ENCODE results near the gene RAB27A. TPM values are rescaled to one million over a fixed set of nuclear protein-coding genes. Genes with fewer than 3 reads are reported as not detected.

RAB27A gene
- total RNA-seq, 4 donors from 2014 or later = 15.8 to 22.0 (median 19.8) TPM

DNA sequence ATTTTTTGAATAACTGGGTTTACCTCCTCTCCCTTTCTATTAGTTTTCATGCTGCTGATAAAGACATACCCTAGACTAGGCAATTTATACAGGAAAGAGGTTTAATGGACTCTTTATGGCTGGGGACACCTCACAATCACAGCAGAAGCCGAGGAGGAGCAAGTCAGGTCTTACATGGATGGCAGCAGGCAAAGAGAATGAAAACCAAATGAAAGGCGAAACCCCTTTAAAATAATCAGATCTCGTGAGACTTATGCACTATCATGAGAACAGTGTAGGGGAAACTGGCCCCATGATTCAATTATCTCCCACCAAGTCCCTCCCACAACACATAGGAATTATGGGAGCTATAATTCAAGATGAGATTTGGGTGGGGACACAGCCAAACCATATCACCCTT lies 90.9 kb downstream of the RAB27A start:
- no peaks in the 10 kb centered on the region for H3K27me3 ChIP-seq
- H3K4me1 ChIP-seq = peaks cover 10 to 32% (median 27%) of the 10 kb centered on the region in 4 donors
- WGBS = 85% methylated on average over 3 of the region's 3 CpGs
- H3K27ac ChIP-seq (replicated peaks in 1 of 4) = no peak overlapping the region
- H3K4me3 ChIP-seq = no peak overlapping the region
- intact Hi-C loops (cut with DNase I) = loop anchor here (10.0 kb wide), 1 partner anchor 206 kb away; the partner anchor contains the start of genes CCPG1 and PIERCE2
- H3K36me3 ChIP-seq = no peaks in the 10 kb centered on the region
- H3K9me3 ChIP-seq = no peaks in the 10 kb centered on the region
- no peak for DNase-seq (ENCODE audit: extremely low spot score)
- TF ChIP-seq POLR2AphosphoS5 (IDR thresholded peaks at IDR 0.05) = no peak
- TF ChIP-seq, protein P1, sequence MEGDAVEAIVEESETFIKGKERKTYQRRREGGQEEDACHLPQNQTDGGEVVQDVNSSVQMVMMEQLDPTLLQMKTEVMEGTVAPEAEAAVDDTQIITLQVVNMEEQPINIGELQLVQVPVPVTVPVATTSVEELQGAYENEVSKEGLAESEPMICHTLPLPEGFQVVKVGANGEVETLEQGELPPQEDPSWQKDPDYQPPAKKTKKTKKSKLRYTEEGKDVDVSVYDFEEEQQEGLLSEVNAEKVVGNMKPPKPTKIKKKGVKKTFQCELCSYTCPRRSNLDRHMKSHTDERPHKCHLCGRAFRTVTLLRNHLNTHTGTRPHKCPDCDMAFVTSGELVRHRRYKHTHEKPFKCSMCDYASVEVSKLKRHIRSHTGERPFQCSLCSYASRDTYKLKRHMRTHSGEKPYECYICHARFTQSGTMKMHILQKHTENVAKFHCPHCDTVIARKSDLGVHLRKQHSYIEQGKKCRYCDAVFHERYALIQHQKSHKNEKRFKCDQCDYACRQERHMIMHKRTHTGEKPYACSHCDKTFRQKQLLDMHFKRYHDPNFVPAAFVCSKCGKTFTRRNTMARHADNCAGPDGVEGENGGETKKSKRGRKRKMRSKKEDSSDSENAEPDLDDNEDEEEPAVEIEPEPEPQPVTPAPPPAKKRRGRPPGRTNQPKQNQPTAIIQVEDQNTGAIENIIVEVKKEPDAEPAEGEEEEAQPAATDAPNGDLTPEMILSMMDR (IDR thresholded peaks at IDR 0.05) = no peak
- TF ChIP-seq POLR2A (IDR thresholded peaks at IDR 0.05; ENCODE audit: low read depth) = no peak
- no peak for TF ChIP-seq EP300 (IDR thresholded peaks at IDR 0.05)

DNA sequence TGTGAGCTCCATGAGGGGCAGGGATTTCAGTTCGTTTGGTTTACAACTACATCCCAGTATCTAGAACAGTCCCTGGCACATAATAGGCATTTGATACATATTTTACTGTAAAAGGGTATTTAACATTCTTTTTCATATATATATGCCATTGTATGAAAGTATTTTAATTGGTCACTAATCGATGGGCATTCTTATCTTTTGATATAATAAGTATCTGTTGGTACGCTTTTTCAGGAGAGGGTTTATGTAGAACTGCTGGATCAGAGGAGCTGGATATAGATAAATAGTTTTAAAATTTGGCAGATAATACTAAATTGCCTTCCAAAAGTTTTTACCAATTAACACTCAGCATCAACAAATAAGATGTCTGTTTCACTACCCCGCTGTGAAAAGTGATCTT lies 91.9 kb downstream of the RAB27A start:
- H3K4me3 ChIP-seq = peak overlapping the region; percentile 76 to 87 (median 83)
- H3K9me3 ChIP-seq = no peaks in the 10 kb centered on the region
- no peak for TF ChIP-seq EP300 (IDR thresholded peaks at IDR 0.05)
- TF ChIP-seq, protein P1 (IDR thresholded peaks at IDR 0.05) = no peak
- TF ChIP-seq POLR2AphosphoS5 (IDR thresholded peaks at IDR 0.05) = no peak
- no peak for TF ChIP-seq POLR2A (IDR thresholded peaks at IDR 0.05; ENCODE audit: low read depth)
- intact Hi-C loops (cut with DNase I) = loop anchor here (10.0 kb wide), 1 partner anchor 207 kb away; the partner anchor contains the start of genes CCPG1 and PIERCE2
- peak overlapping the region; percentile 90 to 94 (median 91) for H3K27ac ChIP-seq (replicated peaks in 1 of 4)
- peaks cover 10 to 41% (median 35%) of the 10 kb centered on the region in 4 donors for H3K4me1 ChIP-seq
- no peak for DNase-seq (ENCODE audit: extremely low spot score)
- WGBS = 61% methylated on average over 4 of the region's 4 CpGs
- no peaks in the 10 kb centered on the region for H3K36me3 ChIP-seq
- no peaks in the 10 kb centered on the region for H3K27me3 ChIP-seq

DNA sequence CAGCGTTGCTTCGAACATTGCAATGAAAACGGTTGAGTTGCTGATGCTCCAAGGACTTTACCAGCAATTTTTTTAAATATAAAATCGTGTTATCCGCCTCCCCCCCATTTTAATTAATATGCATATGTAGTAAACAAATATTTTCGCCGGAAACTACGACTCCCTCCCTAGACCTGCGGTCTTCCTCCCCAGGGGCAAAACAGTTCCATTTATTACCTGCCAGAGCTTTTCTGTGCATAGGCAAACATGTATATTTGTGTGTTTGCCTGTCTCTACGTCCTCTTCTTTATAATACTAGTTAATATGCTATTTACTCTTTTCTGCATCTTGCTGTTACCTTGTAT lies 92.3 kb downstream of the RAB27A start:
- peaks cover 10 to 45% (median 35%) of the 10 kb centered on the region in 4 donors for H3K4me1 ChIP-seq
- intact Hi-C loops (cut with DNase I) = loop anchor here (10.0 kb wide), 1 partner anchor 207 kb away; the partner anchor contains the start of genes CCPG1 and PIERCE2
- no peak for DNase-seq (ENCODE audit: extremely low spot score)
- 2% methylated on average over 10 of the region's 10 CpGs for WGBS
- no peaks in the 10 kb centered on the region for H3K27me3 ChIP-seq
- H3K27ac ChIP-seq (replicated peaks in 1 of 4) = peak overlapping the region; percentile 90 to 94 (median 91)
- TF ChIP-seq EP300 (IDR thresholded peaks at IDR 0.05) = no peak
- no peak for TF ChIP-seq POLR2A (IDR thresholded peaks at IDR 0.05; ENCODE audit: low read depth)
- TF ChIP-seq, protein P1 (IDR thresholded peaks at IDR 0.05) = no peak
- TF ChIP-seq POLR2AphosphoS5 (IDR thresholded peaks at IDR 0.05) = no peak
- peak overlapping the region; percentile 76 to 87 (median 83) for H3K4me3 ChIP-seq
- H3K9me3 ChIP-seq = no peaks in the 10 kb centered on the region
- H3K36me3 ChIP-seq = peaks cover 0 to 4% (median 2%) of the 10 kb centered on the region in 4 donors

DNA sequence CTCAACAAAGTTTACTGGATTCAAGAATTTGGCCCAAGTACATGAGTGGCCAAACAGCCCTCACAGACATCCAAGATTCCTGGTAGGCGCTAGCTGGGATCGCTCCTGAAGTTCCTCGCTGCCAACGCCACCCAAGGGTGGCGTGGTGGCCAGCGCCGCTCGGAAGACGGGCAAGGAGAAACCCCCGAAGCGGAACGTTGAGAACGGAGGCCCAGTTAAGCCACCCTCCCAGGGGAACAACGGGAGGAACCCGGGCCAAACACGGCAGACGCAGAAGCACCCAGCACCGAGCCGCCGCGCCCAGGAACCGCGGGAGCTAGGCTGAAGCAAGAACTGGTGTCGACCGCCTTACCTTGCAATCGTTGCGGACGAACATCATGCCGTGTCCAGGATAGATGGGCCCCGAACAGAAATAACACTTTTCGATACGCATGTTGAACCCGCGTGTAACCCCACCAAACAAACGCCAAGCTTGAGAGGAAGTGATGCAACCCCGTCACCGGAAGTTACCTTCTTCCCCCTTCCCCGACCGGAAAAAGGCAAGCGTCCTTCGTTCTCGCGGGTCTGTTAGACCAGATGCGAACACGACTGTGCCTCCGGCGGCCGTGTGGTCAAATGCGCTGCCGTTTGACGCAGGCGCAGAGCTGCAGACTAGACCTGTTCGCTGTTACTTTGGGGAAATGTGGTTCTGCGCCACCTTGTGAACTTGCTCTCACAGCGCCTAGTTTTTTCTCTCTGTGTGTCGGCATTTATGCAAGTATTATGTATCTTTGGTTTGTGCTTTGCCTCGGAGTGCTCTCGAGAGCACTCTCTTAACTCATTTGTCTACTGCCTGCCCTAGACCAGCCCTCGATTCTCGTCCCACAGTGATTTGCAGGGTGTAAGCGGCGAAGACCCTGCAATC lies 92.9 kb downstream of the RAB27A start, which contains the start of gene RSL24D1:
TSS of gene RSL24D1 (minus strand) at position 484 of the 904 bp plus-strand sequence. CDS start at position 433, 51 bp downstream.
- under 1% methylated on average over 24 of the region's 62 CpGs for WGBS
- intact Hi-C loops (cut with DNase I) = loop anchor here (10.0 kb wide), 1 partner anchor 208 kb away; the partner anchor contains the start of genes CCPG1 and PIERCE2

More for the DNA sequence above, 92.9 kb downstream of the RAB27A start, which contains the start of gene RSL24D1:
- peak; percentile 98 for DNase-seq (ENCODE audit: extremely low spot score)
- peaks cover 10 to 49% (median 37%) of the 10 kb centered on the region in 4 donors for H3K4me1 ChIP-seq
- TF ChIP-seq, protein P1 (IDR thresholded peaks at IDR 0.05) = peak; percentile 39 to 50 (median 40)
- TF ChIP-seq POLR2AphosphoS5 (IDR thresholded peaks at IDR 0.05) (peak; percentile 95 to 98), POLR2A (IDR thresholded peaks at IDR 0.05; ENCODE audit: low read depth) (no peak)
- peaks cover 0 to 10% (median 8%) of the 10 kb centered on the region in 4 donors for H3K36me3 ChIP-seq
- peak within 1 kb of the TSS; percentile 76 to 87 (median 83) for H3K4me3 ChIP-seq
- H3K9me3 ChIP-seq = no peaks in the 10 kb centered on the region
- peak within 1 kb of the TSS; percentile 90 to 94 (median 91) for H3K27ac ChIP-seq (replicated peaks in 1 of 4)
- H3K27me3 ChIP-seq = no peaks in the 10 kb centered on the region

All from esophagus muscularis mucosa (tissue), 4 donors.